PC-9 (cell line): ENCODE data around the gene TRIB2.

Experiments
- EZH2 ChIP-seq: fragments of 200-600 bp; sonication (generic); IDR thresholded peaks from 2 replicates; pipeline ENCODE4 v1.8.0; 2017; ENCODE audit warnings: antibody characterized with exemption, low read depth
- TF ChIP-seq, protein P1 (sequence below): fragments of 200-600 bp; sonication (generic); conservative IDR thresholded peaks from 2 replicates; pipeline ENCODE4 v1.6.1; 2017; ENCODE audit warnings: mixed run types, antibody characterized with exemption, mild to moderate bottlenecking, moderate library complexity

DNA sequence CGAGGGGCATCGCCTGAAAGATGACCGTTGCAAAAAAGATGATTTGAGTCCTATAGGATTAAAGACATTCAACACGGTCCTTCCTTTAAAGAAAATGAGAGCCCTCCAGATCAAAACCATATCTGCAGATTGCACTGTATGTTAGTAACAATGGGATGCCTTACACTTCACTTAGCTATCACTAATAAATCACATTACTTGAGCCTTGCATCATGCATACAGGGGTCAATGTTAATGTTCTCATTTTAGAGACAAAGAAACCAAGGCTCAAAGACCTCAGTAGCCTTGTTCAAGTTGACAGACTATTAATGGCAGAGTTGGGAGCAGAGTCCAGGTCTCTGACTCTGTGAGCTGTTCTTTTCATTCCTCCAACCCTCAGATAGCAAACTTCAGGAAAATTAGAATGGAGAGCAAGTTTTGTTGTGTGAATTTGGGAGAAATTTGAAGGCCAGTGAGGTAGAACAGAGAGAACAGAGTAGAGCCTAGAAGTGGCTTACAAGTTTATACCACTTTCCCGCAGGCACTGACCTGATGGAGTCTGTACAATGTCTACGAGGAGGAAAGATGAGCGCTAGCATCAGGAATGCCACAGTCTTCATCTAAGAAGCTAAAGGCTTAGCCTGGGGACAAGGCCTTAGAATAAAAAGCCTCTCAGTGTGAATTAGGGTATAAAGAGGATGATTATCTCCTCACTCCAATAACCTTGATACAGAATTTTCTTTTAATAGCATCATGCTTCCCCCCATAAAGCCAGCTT is 48.3 kb downstream of the TRIB2 start:
- TF ChIP-seq, protein P1, sequence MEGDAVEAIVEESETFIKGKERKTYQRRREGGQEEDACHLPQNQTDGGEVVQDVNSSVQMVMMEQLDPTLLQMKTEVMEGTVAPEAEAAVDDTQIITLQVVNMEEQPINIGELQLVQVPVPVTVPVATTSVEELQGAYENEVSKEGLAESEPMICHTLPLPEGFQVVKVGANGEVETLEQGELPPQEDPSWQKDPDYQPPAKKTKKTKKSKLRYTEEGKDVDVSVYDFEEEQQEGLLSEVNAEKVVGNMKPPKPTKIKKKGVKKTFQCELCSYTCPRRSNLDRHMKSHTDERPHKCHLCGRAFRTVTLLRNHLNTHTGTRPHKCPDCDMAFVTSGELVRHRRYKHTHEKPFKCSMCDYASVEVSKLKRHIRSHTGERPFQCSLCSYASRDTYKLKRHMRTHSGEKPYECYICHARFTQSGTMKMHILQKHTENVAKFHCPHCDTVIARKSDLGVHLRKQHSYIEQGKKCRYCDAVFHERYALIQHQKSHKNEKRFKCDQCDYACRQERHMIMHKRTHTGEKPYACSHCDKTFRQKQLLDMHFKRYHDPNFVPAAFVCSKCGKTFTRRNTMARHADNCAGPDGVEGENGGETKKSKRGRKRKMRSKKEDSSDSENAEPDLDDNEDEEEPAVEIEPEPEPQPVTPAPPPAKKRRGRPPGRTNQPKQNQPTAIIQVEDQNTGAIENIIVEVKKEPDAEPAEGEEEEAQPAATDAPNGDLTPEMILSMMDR = no peak
- no peak for TF ChIP-seq EZH2
